Lung (tissue), 12 donors: Measurements from ENCODE around the gene COX15. TPM values are rescaled to one million over a fixed set of nuclear protein-coding genes. Genes with fewer than 3 reads are reported as not detected.

Source experiments
- ATAC-seq: fragments of 200-7000 bp; cut with Tn5 transposase; one replicate; pipeline ENCODE4 v1.9.1; 2020; ENCODE audit warnings: moderate number of reproducible peaks; ENCODE audit not compliant: insufficient read depth, low FRiP score
- DNase-seq, 3 donors: peaks; one replicate each; pipeline ENCODE4 v3.0.0-alpha.2; 2013 to 2017
- H3K27ac ChIP-seq, 2 donors: one replicate each; pipeline ENCODE4 v1.5.1; 2013; ENCODE audit warnings: mild to moderate bottlenecking in 2 of 2, moderate library complexity in 2 of 2, control low read depth in 1 of 2, inconsistent platforms in 1 of 2, low read depth in 1 of 2, low read length in 1 of 2
- H3K27me3 ChIP-seq, 3 donors: one replicate each; pipeline ENCODE4 v1.5.1; 2013; ENCODE audit warnings: low read length in 2 of 3; ENCODE audit not compliant: control insufficient read depth in 3 of 3, insufficient read depth in 3 of 3
- H3K36me3 ChIP-seq, 4 donors: one replicate each; pipeline ENCODE4 v1.5.1; 2013; ENCODE audit warnings: low read length in 4 of 4, mild to moderate bottlenecking in 1 of 4, moderate library complexity in 1 of 4; ENCODE audit not compliant: control insufficient read depth in 4 of 4, insufficient read depth in 4 of 4
- H3K4me1 ChIP-seq, 5 donors: one replicate each; pipeline ENCODE4 v1.5.1; 2013; ENCODE audit warnings: low read length in 5 of 5, mild to moderate bottlenecking in 2 of 5, moderate library complexity in 1 of 5; ENCODE audit not compliant: control insufficient read depth in 5 of 5, insufficient read depth in 5 of 5
- H3K4me3 ChIP-seq: one replicate; pipeline ENCODE4 v1.5.1; 2013; ENCODE audit warnings: mild to moderate bottlenecking, control low read depth, moderate library complexity
- H3K9ac ChIP-seq, 2 donors: one replicate each; pipeline ENCODE4 v1.5.1; 2013; ENCODE audit warnings: low read length in 2 of 2, control low read depth in 1 of 2; ENCODE audit not compliant: insufficient read depth in 1 of 2
- H3K9me3 ChIP-seq, 4 donors: one replicate each; pipeline ENCODE4 v1.5.1; 2013; ENCODE audit warnings: low read length in 3 of 4, mild to moderate bottlenecking in 1 of 4, moderate library complexity in 1 of 4; ENCODE audit not compliant: control insufficient read depth in 4 of 4, insufficient read depth in 3 of 4
- WGBS, 2 donors: extraction: QIAGEN DNeasy Blood & Tissue Kit; methylation state at CpG; one replicate each; pipeline ENCODE4 v1.1.7; 2013; 5-methylcytosine and 5-hydroxymethylcytosine counted together
- polyA plus RNA-seq, 2 donors: library from polyadenylated mRNA; stranded (reverse); fragments of 200-250 nt; gene quantifications; one replicate each; pipeline ENCODE4 v1.2.1, GENCODE V29; 2013
- total RNA-seq, 2 donors: library from RNA; depleted of rRNA in 1 of 2; stranded (reverse); fragments of >200 nt in 1 of 2; gene quantifications; one replicate each; pipeline ENCODE4 v1.2.1, GENCODE V29; 2014 to 2021
- TF ChIP-seq, protein P1 (sequence below): IDR thresholded peaks from 2 replicates; pipeline ENCODE4 v1.5.1; 2012; ENCODE audit warnings: mild to moderate bottlenecking; ENCODE audit errors: control extremely low read depth, extremely low read depth
- donor health status: control.
- donor health status: control.
- donor health status: Bipolar disorder and iron deficiency.
- donor health status: healthy.
- donor health status: DM: yes; HTN: yes; CAD: no.

The COX15 gene
- total and polyA plus RNA-seq, 4 donors: 13.5 to 37.7 (median 26.6) TPM

DNA sequence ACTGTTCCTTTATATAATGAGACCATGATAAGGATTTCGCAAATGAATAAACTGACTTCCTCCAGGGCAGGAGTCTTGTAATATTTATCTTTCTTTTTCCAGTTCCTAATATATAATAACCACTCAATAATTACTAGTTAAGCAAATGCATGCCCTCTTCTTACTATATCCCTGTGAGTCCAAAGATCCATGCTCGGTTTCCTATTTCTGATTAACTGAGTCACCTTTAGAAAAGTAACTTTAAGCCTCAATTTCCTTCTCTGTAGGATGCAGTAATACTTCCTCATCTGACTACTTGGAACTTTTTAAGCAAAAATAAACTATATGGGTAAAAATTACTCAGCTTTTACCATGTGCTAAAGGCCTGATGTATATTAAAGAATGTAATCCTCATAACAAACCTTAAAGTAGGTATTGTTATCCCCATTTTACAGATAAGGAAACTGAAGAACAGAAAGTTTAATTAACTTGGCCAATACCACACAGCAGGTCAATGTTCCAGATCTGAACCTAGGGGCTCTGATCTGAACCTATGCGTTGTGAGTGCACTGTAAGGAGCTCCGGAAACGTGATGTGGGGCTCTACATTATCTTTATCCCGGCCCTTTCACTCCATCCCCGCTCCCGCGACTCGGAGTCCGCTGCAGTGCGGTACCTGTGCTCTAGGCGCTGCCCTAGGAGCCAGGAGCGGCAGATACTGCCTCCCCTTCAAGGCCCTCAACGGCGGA, 458 bp downstream of the COX15 start:
- H3K9me3 ChIP-seq: no peaks in the 10 kb centered on the region
- peak overlapping the region; percentile 99 for H3K4me3 ChIP-seq
- H3K36me3 ChIP-seq: peaks cover 0 to 8% (median 4%) of the 10 kb centered on the region in 4 donors
- 4 to 5% methylated on average over 16 of the region's 16 CpGs for WGBS, 2 donors
- DNase-seq: no peak
- H3K27me3 ChIP-seq: no peaks in the 10 kb centered on the region
- peaks cover 0 to 11% (median 6%) of the 10 kb centered on the region in 5 donors for H3K4me1 ChIP-seq
- H3K27ac ChIP-seq: peak overlapping the region; percentile 90 to 96
- TF ChIP-seq, protein P1, sequence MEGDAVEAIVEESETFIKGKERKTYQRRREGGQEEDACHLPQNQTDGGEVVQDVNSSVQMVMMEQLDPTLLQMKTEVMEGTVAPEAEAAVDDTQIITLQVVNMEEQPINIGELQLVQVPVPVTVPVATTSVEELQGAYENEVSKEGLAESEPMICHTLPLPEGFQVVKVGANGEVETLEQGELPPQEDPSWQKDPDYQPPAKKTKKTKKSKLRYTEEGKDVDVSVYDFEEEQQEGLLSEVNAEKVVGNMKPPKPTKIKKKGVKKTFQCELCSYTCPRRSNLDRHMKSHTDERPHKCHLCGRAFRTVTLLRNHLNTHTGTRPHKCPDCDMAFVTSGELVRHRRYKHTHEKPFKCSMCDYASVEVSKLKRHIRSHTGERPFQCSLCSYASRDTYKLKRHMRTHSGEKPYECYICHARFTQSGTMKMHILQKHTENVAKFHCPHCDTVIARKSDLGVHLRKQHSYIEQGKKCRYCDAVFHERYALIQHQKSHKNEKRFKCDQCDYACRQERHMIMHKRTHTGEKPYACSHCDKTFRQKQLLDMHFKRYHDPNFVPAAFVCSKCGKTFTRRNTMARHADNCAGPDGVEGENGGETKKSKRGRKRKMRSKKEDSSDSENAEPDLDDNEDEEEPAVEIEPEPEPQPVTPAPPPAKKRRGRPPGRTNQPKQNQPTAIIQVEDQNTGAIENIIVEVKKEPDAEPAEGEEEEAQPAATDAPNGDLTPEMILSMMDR: no peak
- ATAC-seq: peak; percentile 3
- peak overlapping the region; percentile 38 to 63 for H3K9ac ChIP-seq

DNA sequence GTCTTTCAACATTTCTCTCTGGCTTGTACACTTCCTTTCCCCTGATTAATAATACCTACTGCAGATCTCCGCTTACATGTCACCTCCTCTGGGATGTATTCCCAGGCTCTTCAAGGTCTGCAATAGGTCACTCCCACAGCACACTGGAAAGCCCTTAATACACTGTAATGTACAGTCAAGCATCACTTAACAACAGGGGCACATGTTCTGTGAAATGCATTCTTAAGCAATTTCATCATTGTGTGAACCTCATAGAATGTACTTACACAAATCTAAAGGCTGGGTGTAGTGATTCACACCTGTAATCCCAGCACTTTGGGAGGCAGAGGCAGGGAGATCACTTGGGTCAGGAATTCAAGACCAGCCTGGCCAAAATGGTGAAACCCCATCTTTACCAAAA, 1.9 kb downstream of the COX15 start:
- TF ChIP-seq, protein P1: no peak
- 76 to 83% methylated on average over 1 of the region's 1 CpG for WGBS, 2 donors
- DNase-seq (peak in 2 of 3 donors; percentile 6 to 37), ATAC-seq (no peak)
- Histone ChIP-seq H3K9me3 (no peaks in the 10 kb centered on the region), H3K27ac (no peak overlapping the region), H3K4me3 (no peak overlapping the region), H3K27me3 (no peaks in the 10 kb centered on the region), H3K36me3 (peaks cover 3 to 16% (median 7%) of the 10 kb centered on the region in 4 donors), H3K4me1 (peaks cover 0 to 11% (median 6%) of the 10 kb centered on the region in 5 donors), H3K9ac (no peak overlapping the region)

DNA sequence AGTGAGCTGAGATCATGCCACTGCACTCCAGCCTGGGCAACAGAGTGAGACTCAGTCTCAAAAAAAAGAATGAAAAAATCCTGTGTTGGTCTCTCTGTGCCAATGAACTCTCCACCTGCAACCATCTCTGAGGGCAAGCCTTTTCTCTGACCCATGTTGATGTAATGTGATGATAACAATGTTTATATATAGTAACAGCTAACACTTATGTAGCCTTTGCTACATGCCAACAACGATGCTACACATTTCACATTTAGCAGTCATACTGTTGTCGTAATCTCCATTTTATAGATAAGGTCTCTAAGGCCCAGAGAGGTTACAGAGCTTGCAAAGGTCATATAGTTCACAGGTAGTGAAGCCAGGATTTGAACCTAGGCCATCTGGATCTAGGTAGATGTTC, 11.5 kb downstream of the COX15 start:
- 76 to 93% methylated on average over 2 of the region's 2 CpGs for WGBS, 2 donors
- Histone ChIP-seq H3K4me1 (peaks cover 0 to 6% (median 0%) of the 10 kb centered on the region in 5 donors), H3K27me3 (no peaks in the 10 kb centered on the region), H3K9ac (no peak overlapping the region), H3K9me3 (no peaks in the 10 kb centered on the region), H3K36me3 (peaks cover 20 to 50% (median 25%) of the 10 kb centered on the region in 4 donors), H3K4me3 (no peak overlapping the region), H3K27ac (no peak overlapping the region)
- TF ChIP-seq, protein P1: no peak
- DNase-seq (no peak), ATAC-seq (no peak)
